Measurements from ENCODE around the gene TRIM38. TPM values are rescaled to one million over a fixed set of nuclear protein-coding genes. Genes with fewer than 3 reads are reported as not detected.
"Not testable (repeated sequence)": the region's sequence is repeated elsewhere in the genome, so short reads cannot be mapped to it uniquely, and the experiment has no call there.

The TRIM38 gene
- total and polyA plus RNA-seq, 2 experiments from 2014 or later: 5.2 to 8.6 TPM

GRCh38 chr6:25946631-25947030 lies 16.0 kb upstream of the TRIM38 start:
- Histone ChIP-seq H3K27me3 (no peaks in the 10 kb centered on the region), H3K9me3 (ENCODE audit: low read depth) (no peaks in the 10 kb centered on the region), H3K27ac (no peak overlapping the region), H3K9me2 (replicated peaks; ENCODE audit: insufficient read depth) (no peaks in the 10 kb centered on the region), H3K4me2 (no peak overlapping the region), H4K20me1 (ENCODE audit: insufficient read depth, poor library complexity, severe bottlenecking) (no peaks in the 10 kb centered on the region), H3K79me2 (no peaks in the 10 kb centered on the region), H2AFZ (no peak overlapping the region), H3K36me3 (replicated peaks; ENCODE audit: insufficient read depth, low read depth) (no peaks in the 10 kb centered on the region), H3K4me3 (no peak overlapping the region), H3K4me1 (ENCODE audit: insufficient read depth) (no peaks in the 10 kb centered on the region)
- 81% methylated on average over 2 of the region's 2 CpGs for WGBS (ENCODE audit: low lambda C conversion rate, missing lambda C conversion rate)
- no peak for TF ChIP-seq CTCF (IDR thresholded peaks at IDR 0.05; ENCODE audit: poor library complexity)
- no peak for TF ChIP-seq EZH2phosphoT487 (IDR thresholded peaks at IDR 0.05; ENCODE audit: low read depth, severe bottlenecking, unreplicated experiment)
- no peak for TF ChIP-seq EZH2 (IDR thresholded peaks at IDR 0.05; ENCODE audit: borderline replicate concordance)
- no peak for DNase-seq (ENCODE audit: low spot score)

GRCh38 chr6:25947492-25947891 lies 15.1 kb upstream of the TRIM38 start:
- 91% methylated on average over 3 of the region's 3 CpGs for WGBS (ENCODE audit: low lambda C conversion rate, missing lambda C conversion rate)
- H4K20me1 ChIP-seq (ENCODE audit: insufficient read depth, poor library complexity, severe bottlenecking); H3K4me2 ChIP-seq; H2AFZ ChIP-seq; H3K27ac ChIP-seq; H3K9me3 ChIP-seq (ENCODE audit: low read depth); H3K4me1 ChIP-seq (ENCODE audit: insufficient read depth); H3K27me3 ChIP-seq; H3K4me3 ChIP-seq; DNase-seq (ENCODE audit: low spot score); H3K9me2 ChIP-seq (replicated peaks; ENCODE audit: insufficient read depth); H3K36me3 ChIP-seq (replicated peaks; ENCODE audit: insufficient read depth, low read depth); H3K79me2 ChIP-seq: not testable (repeated sequence)

DNA sequence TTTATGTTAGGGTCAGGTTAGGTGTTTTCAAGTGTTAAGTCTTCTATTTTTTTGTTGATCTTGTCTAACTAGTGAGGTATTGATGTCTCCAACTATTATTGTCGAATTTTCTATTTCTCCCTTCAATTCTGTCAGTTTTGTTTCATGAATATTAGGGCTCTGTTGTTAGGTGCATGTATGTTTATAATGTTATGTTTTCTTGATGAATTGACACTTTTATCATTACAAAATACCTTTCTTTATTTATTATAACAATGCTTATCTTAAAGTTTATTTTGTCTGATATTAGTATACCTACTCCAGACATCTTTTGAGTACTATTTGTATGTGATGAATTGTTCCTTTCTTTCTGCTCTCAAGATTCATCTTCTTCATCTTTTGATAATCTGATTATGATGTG lies 12.9 kb upstream of the TRIM38 start:
- no peak for DNase-seq (ENCODE audit: low spot score)
- H3K4me2 ChIP-seq: no peak overlapping the region
- no peak overlapping the region for H3K4me3 ChIP-seq
- 89% methylated on average over 1 of the region's 1 CpG for WGBS (ENCODE audit: low lambda C conversion rate, missing lambda C conversion rate)
- H3K9me2 ChIP-seq (replicated peaks; ENCODE audit: insufficient read depth): no peaks in the 10 kb centered on the region
- H3K79me2 ChIP-seq: no peaks in the 10 kb centered on the region
- H4K20me1 ChIP-seq (ENCODE audit: insufficient read depth, poor library complexity, severe bottlenecking): no peaks in the 10 kb centered on the region
- H3K4me1 ChIP-seq (ENCODE audit: insufficient read depth): no peaks in the 10 kb centered on the region
- no peaks in the 10 kb centered on the region for H3K36me3 ChIP-seq (replicated peaks; ENCODE audit: insufficient read depth, low read depth)
- H3K27ac ChIP-seq: no peak overlapping the region
- no peak overlapping the region for H2AFZ ChIP-seq
- H3K27me3 ChIP-seq: no peaks in the 10 kb centered on the region
- TF ChIP-seq EZH2phosphoT487 (IDR thresholded peaks at IDR 0.05; ENCODE audit: low read depth, severe bottlenecking, unreplicated experiment) (no peak), EZH2 (IDR thresholded peaks at IDR 0.05; ENCODE audit: borderline replicate concordance) (no peak), CTCF (IDR thresholded peaks at IDR 0.05; ENCODE audit: poor library complexity) (no peak)
- H3K9me3 ChIP-seq (ENCODE audit: low read depth): no peaks in the 10 kb centered on the region

GRCh38 chr6:25950297-25950696 lies 12.3 kb upstream of the TRIM38 start:
- WGBS (ENCODE audit: low lambda C conversion rate, missing lambda C conversion rate): 78% methylated on average over 4 of the region's 4 CpGs
- Histone ChIP-seq H3K79me2 (no peaks in the 10 kb centered on the region), H3K9me2 (replicated peaks; ENCODE audit: insufficient read depth) (no peaks in the 10 kb centered on the region), H4K20me1 (ENCODE audit: insufficient read depth, poor library complexity, severe bottlenecking) (no peaks in the 10 kb centered on the region), H3K9me3 (ENCODE audit: low read depth) (no peaks in the 10 kb centered on the region), H2AFZ (no peak overlapping the region), H3K36me3 (replicated peaks; ENCODE audit: insufficient read depth, low read depth) (no peaks in the 10 kb centered on the region), H3K4me1 (ENCODE audit: insufficient read depth) (no peaks in the 10 kb centered on the region), H3K27ac (no peak overlapping the region), H3K4me2 (no peak overlapping the region), H3K27me3 (no peaks in the 10 kb centered on the region), H3K4me3 (no peak overlapping the region)
- DNase-seq (ENCODE audit: low spot score): no peak
- TF ChIP-seq EZH2 (IDR thresholded peaks at IDR 0.05; ENCODE audit: borderline replicate concordance) (no peak), CTCF (IDR thresholded peaks at IDR 0.05; ENCODE audit: poor library complexity) (no peak), EZH2phosphoT487 (IDR thresholded peaks at IDR 0.05; ENCODE audit: low read depth, severe bottlenecking, unreplicated experiment) (no peak)
